ENCODE measurements around the gene NDFIP2. TPM values are rescaled to one million over a fixed set of nuclear protein-coding genes. Genes with fewer than 3 reads are reported as not detected.

The NDFIP2 gene
- total RNA-seq, 1 experiment from 2014 or later, result 14.0 TPM

DNA sequence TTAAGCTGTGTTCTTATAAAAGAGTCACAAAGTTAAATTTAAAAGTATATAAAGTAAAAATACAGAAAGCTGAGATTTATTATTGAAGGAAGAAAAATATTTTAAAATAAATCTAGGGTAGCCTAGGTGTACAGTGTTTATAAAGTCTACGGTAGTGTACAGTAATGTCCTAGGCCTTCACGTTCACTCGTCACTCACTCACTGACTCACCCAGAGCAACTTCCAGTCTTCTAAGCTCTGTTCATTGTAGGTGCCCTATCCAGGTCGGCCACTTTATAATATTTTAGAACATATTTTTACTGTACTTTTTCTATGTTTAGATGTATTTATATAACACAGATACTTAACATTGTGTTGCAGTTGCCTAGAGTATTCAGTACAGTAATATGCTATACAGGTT lies 47.4 kb downstream of the NDFIP2 start:
- no peak overlapping the region for H3K4me3 ChIP-seq (ENCODE audit: insufficient read depth, low read depth, low read length)
- H3K27me3 ChIP-seq (ENCODE audit: control insufficient read depth, insufficient read depth, low read length), result no peaks in the 10 kb centered on the region
- no peak for DNase-seq
- no peaks in the 10 kb centered on the region for H3K36me3 ChIP-seq (replicated peaks; ENCODE audit: control insufficient read depth, insufficient read depth, low read length)

DNA sequence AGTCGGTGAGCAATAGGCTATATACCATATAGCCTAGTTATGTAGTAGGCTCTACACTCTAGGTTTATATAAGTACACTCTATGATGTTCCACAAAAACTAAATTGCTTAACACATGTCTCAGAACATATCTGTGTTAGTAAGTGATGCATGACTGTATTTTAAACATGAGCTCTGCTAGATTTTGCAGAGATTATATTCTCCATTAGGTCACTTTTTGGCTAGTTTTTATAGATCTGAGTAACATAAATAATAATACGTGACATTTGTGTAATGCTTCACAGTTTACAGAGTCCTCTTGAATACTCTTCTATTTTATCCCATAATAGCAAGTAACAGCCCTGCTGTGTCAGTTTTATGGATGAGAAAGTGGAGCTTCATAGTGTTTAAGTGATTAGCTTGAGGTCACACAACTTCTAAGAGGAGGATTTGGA lies 47.8 kb downstream of the NDFIP2 start:
- H3K36me3 ChIP-seq (replicated peaks; ENCODE audit: control insufficient read depth, insufficient read depth, low read length), result no peaks in the 10 kb centered on the region
- no peak overlapping the region for H3K4me3 ChIP-seq (ENCODE audit: insufficient read depth, low read depth, low read length)
- DNase-seq, result no peak

DNA sequence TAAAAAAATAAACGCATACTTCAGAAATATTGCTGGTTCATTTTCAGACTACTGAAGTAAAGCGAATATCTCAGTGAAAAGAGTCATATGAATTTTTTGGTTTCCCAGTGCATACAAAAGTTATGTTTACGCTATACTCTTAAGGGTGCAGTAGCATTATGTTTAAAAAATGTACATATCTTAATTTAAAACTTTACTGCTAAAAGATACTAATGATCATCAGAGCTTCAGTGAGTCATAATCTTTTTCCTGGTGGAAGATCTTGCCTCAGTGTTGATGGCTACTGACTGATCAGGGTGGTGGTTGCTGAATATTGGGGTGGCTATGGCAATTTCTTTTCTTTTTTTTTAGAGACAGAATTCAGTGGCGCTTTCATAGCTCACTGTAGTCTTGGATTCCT lies 48.9 kb downstream of the NDFIP2 start:
- no peak for DNase-seq
- no peaks in the 10 kb centered on the region for H3K27me3 ChIP-seq (ENCODE audit: control insufficient read depth, insufficient read depth, low read length)
- H3K4me3 ChIP-seq (ENCODE audit: insufficient read depth, low read depth, low read length), result no peak overlapping the region
- H3K36me3 ChIP-seq (replicated peaks; ENCODE audit: control insufficient read depth, insufficient read depth, low read length), result no peaks in the 10 kb centered on the region

More for the DNA sequence above, 47.8 kb downstream of the NDFIP2 start:
- H3K27me3 ChIP-seq (ENCODE audit: control insufficient read depth, insufficient read depth, low read length), result no peaks in the 10 kb centered on the region

DNA sequence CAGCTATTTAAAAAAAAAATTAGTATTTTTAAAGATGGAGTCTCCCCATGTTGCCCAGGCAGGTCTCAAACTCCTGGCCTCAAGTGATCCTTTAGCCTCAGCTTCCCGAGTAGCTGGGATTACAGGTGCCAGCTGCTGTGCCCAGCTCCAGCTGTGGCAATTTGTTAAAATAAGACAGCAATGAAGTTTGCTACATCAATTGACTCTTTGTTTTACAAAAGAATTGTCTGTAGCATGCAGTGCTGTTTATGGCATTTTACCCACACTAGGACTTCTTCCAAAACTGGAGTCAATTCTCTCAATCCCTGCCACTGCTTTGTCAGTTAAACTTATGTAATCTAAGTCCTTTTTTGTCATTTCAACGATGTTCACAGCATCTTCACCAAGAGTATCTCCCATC lies 49.3 kb downstream of the NDFIP2 start:
- Histone ChIP-seq H3K4me3 (ENCODE audit: insufficient read depth, low read depth, low read length) (no peak overlapping the region), H3K36me3 (replicated peaks; ENCODE audit: control insufficient read depth, insufficient read depth, low read length) (no peaks in the 10 kb centered on the region), H3K27me3 (ENCODE audit: control insufficient read depth, insufficient read depth, low read length) (no peaks in the 10 kb centered on the region)
- no peak for DNase-seq

DNA sequence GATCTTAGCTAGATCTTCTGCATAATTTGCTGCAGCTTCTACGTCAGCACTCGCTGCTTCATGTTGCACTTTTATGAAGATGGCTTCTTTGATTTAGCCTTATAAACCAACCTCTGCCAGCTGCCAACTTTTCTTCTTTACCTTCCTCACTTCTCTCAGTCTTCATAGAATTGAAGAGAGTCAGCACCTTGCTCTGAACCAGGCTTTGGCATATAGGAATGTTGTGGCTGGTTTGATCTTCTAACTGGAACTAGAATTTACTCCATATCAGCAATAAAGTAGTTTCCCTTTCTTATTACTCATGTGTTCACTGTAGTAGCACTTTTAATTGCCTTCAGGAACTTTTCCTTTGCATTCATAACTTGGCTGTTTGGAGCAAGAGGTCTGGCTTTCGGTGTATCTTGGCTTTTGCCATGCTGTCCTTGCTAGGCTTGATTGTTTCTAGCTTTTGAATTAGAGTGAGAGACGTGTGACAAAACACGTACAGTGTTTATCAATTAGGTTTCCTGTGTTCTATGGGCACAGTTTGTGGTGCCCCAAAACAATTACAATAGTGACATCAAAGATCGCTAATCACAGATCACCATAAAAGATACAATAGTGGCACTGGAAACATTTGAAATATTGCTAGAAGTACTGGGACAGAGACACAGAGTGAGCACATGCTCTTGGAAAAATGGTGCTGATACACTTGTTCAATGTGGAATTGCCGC lies 50.7 kb downstream of the NDFIP2 start:
- Histone ChIP-seq H3K27me3 (ENCODE audit: control insufficient read depth, insufficient read depth, low read length) (no peaks in the 10 kb centered on the region), H3K4me3 (ENCODE audit: insufficient read depth, low read depth, low read length) (no peak overlapping the region), H3K36me3 (replicated peaks; ENCODE audit: control insufficient read depth, insufficient read depth, low read length) (no peaks in the 10 kb centered on the region)
- no peak for DNase-seq

DNA sequence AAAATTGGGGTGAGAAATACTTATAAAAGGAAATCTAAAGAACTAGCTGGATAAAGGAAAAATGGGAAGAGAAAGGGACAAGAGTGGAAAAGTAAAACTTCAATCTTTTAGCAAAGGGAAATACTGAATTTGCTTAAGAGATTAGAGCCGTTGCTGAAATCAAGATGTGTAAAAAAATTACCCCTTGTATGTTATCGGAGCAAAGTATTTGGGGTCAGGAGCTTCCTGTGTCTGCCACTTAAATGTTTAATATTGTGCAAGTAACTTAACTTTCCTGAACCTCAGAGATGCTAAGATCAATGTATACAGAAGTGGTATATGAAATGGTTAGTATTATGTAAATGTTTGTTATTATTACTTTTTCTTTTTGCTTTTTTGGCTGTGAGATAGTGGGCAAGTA lies 51.6 kb downstream of the NDFIP2 start:
- Histone ChIP-seq H3K4me3 (ENCODE audit: insufficient read depth, low read depth, low read length) (no peak overlapping the region), H3K27me3 (ENCODE audit: control insufficient read depth, insufficient read depth, low read length) (no peaks in the 10 kb centered on the region), H3K36me3 (replicated peaks; ENCODE audit: control insufficient read depth, insufficient read depth, low read length) (no peaks in the 10 kb centered on the region)
- DNase-seq, result no peak

DNA sequence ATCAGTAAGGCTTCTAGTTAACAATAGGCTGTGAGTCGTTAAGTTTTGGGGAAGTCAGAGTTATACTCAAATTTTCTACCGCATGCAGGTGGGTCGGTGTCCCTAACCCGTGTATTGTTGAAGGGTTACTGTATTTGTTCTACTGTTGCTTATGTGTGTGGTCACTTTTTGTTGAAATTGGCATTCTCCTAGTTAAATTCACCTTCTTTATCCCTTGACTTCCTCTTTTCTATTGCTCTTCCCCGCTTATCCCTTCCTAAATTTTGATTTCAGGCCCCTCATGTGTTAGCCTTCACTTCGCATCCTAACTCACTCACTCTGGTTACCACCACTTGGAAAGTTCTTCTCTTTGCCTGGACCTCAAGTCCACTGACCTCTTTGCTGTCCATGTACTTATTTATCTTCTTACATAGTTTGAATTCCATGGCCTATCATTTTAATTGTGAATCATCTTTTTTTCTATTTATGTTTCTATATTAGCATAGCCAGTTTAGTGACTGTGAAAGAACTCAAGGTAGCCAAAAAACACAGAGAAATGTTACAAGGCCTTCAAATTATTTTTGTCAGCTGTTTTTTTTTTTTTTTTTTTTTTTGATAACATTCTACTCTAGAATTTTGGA lies 52.9 kb downstream of the NDFIP2 start:
- H3K4me3 ChIP-seq (ENCODE audit: insufficient read depth, low read depth, low read length), result no peak overlapping the region
- no peaks in the 10 kb centered on the region for H3K36me3 ChIP-seq (replicated peaks; ENCODE audit: control insufficient read depth, insufficient read depth, low read length)
- DNase-seq, result no peak
- no peaks in the 10 kb centered on the region for H3K27me3 ChIP-seq (ENCODE audit: control insufficient read depth, insufficient read depth, low read length)

DNA sequence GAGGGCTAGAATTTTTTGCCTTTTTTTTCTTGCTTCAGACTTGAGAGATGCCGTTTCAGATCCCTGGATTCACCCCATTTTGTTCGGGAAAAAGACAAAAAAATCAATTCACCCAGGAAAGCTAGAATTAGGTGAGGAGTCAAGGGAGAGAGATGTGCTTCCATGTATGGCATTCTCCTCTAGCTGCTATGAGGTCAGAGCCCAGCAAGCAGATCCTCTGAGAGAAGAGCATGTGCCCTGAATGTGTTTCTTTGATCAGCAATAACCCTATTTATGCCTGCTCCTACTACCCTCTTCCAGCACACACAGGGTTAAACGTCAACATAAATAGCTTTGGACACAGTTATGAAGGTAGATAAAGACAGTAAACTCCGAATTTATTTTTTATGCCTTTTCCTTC lies 53.6 kb downstream of the NDFIP2 start:
- Histone ChIP-seq H3K27me3 (ENCODE audit: control insufficient read depth, insufficient read depth, low read length) (no peaks in the 10 kb centered on the region), H3K36me3 (replicated peaks; ENCODE audit: control insufficient read depth, insufficient read depth, low read length) (no peaks in the 10 kb centered on the region), H3K4me3 (ENCODE audit: insufficient read depth, low read depth, low read length) (no peak overlapping the region)
- no peak for DNase-seq

DNA sequence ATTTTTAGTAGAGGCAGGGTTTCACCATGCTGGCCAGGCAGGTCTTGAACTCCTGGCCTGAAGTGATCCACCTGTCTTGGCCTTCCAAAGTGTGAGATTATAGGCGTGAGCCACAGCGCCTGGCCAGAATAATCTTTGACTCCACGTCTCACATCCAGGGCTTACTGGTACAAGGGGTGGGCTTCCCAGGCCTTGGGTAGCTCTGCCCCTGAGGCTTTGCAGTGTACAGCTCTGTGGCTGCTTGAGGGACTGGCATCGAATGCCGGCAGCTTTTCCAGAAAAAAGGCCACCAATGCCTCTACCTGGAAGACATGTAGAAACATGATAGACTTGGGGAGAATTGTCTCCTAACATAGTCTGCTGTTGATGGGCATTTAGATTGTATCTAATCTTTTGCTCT lies 57.8 kb downstream of the NDFIP2 start:
- no peaks in the 10 kb centered on the region for H3K36me3 ChIP-seq (replicated peaks; ENCODE audit: control insufficient read depth, insufficient read depth, low read length)
- H3K27me3 ChIP-seq (ENCODE audit: control insufficient read depth, insufficient read depth, low read length), result no peaks in the 10 kb centered on the region
- H3K4me3 ChIP-seq (ENCODE audit: insufficient read depth, low read depth, low read length), result no peak overlapping the region
- DNase-seq, result no peak

DNA sequence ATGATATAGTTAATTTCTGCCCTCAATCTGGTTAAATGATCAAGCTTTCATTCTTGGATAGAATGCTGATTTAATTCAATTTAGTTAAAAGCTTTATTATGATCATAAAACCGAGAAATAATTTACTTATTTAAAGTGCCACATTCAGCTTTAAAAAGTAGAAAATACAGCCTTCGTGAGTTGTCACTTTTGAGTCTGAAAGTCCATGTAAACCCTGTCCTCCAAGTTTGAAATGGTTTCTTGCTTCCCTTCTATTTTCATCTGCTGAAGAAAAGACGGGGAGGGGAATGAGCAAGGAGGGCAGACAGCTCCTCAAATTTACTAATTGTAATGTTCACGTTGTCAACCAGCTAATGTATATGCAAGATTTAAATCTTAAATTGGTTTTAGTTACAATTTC lies 59.5 kb downstream of the NDFIP2 start:
- DNase-seq, result no peak
- no peaks in the 10 kb centered on the region for H3K27me3 ChIP-seq (ENCODE audit: control insufficient read depth, insufficient read depth, low read length)
- no peak overlapping the region for H3K4me3 ChIP-seq (ENCODE audit: insufficient read depth, low read depth, low read length)
- no peaks in the 10 kb centered on the region for H3K36me3 ChIP-seq (replicated peaks; ENCODE audit: control insufficient read depth, insufficient read depth, low read length)

DNA sequence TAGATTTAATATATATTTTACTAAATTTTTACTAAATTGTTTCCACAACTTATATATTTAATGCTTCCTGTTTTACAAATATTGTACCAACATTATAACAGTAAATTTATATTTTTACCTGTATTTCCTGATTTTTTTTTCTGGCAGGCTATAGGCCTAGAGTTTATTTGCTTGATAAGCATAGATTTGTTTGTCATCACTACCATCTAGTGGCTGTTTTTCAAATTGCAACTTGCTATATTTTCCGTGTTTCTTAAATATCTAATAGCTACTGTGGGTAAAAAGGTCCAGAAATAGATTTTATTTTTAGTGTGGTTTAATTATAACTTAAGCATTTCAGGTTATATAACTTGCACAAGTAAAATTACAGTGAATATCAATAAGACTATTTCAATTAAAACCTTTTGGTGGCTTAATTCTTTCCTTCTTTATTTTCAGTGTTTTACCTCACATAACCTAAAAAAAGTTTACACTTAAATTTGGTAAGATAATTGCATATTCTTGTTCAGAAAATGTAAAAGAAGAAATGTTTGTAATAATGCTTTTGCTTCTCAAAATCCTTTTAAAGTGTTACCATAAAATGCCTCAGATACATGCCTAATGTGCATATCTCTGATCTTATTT lies 60.6 kb downstream of the NDFIP2 start:
- DNase-seq, result no peak

DNA sequence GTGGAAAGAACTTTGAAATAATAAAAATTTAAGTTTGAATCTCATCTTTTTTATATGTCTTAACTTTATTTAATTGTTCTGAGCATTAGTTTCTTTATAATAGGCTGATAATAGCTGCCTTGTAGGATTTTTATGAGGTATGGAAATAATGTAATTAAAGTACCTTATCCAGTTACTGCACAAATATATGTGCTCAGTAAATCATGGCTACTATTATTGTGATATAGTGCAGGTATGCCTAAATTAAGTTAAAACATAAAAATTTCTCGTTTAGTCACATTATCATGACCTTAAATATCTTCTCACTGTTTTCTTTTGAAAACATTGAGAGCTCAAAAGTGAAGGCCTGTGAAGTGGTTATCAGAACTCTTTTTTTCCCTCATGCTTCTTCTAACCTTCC lies 62.9 kb downstream of the NDFIP2 start:
- no peak overlapping the region for H3K4me3 ChIP-seq (ENCODE audit: insufficient read depth, low read depth, low read length)

More for the DNA sequence above, 60.6 kb downstream of the NDFIP2 start:
- Histone ChIP-seq H3K27me3 (ENCODE audit: control insufficient read depth, insufficient read depth, low read length) (no peaks in the 10 kb centered on the region), H3K4me3 (ENCODE audit: insufficient read depth, low read depth, low read length) (no peak overlapping the region), H3K36me3 (replicated peaks; ENCODE audit: control insufficient read depth, insufficient read depth, low read length) (no peaks in the 10 kb centered on the region)

DNA sequence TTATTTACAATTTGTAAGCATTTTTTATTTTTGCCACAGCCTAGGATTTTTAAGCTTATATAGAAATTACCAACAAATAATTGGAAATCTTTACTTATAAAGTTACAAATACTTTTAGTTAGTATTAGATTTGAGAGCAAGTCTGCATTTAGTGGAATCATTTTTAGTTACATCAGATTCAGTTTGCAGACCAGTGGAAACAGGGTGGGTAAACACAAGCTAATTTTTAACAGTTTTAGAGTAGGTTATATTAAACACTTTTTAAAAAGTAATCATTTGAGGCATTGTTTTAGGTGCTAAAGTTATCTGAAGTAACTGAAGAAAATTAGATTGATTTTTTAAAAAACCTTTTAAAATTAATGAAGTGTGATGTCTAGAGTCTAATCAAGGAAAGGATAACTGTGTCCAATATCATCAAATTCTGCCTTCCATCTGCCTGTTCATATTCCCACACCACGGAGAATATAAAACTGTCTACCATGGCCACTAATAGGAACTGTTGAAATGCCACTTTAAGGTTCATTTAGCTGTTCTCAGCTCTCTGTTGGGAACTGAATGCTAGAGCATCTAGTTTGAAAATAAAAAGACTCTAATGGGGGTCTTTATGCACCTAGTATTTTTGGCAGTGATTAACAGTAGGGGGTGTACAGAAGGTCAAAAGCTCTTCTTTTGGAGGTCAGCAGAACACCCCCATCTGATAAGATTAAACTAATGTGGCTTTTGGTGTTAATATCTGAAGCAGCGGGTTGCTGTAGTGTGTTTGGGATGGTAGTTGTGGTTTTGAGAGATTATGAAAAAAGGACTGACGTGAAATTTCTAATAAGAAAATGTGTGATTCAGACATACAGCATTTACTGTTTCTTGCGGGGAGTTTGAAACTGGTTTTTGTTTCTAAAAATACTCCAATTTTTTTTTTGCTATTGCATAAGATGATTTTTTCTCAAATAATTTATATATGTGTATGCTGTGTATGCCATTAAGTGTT lies 66.5 kb downstream of the NDFIP2 start:
- Histone ChIP-seq H3K36me3 (replicated peaks; ENCODE audit: control insufficient read depth, insufficient read depth, low read length) (no peaks in the 10 kb centered on the region), H3K27me3 (ENCODE audit: control insufficient read depth, insufficient read depth, low read length) (no peaks in the 10 kb centered on the region), H3K4me3 (ENCODE audit: insufficient read depth, low read depth, low read length) (no peak overlapping the region)
- no peak for DNase-seq

More for the DNA sequence above, 62.9 kb downstream of the NDFIP2 start:
- Histone ChIP-seq H3K27me3 (ENCODE audit: control insufficient read depth, insufficient read depth, low read length) (no peaks in the 10 kb centered on the region), H3K36me3 (replicated peaks; ENCODE audit: control insufficient read depth, insufficient read depth, low read length) (no peaks in the 10 kb centered on the region)
- DNase-seq, result no peak

DNA sequence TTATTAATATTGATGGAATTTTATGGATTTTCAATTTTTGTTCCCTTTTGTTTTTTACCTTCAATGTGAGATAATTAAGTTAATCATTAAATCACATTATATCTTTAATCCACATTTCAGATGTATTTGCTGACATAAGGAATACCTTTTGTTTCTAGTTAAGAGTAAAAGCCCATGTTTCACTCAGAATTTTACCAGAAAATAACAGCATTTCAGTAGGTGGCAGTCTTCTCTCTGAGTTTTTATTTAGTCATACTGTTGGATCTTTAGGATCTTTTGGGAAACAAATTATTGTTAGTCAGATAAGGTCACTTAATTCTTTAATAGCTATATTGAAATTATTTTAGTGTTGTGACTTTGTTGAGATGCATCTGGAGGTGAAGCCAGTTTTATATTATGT lies 67.9 kb downstream of the NDFIP2 start:
- DNase-seq, result no peak
- no peak overlapping the region for H3K4me3 ChIP-seq (ENCODE audit: insufficient read depth, low read depth, low read length)
- no peaks in the 10 kb centered on the region for H3K27me3 ChIP-seq (ENCODE audit: control insufficient read depth, insufficient read depth, low read length)
- no peaks in the 10 kb centered on the region for H3K36me3 ChIP-seq (replicated peaks; ENCODE audit: control insufficient read depth, insufficient read depth, low read length)

All from H7 (cell line).